Endothelial cell of umbilical vein (primary cell): ENCODE data around the gene NUBPL. TPM values are rescaled to one million over a fixed set of nuclear protein-coding genes. Genes with fewer than 3 reads are reported as not detected.

Experiments used
- BruUV-seq: library from RNA; stranded (reverse); fragments of 400-500 nt; replicated peaks from 2 replicates; lab custom pipeline; 2021; lab: Mats Ljungman, UMichigan
- CTCF ChIA-PET: fragments of 300-600, 350-600 bp; sonication (Branson Sonifier 250); formaldehyde crosslinking; loops from one replicate; lab custom pipeline; 2021; ENCODE audit warnings: antibody characterized with exemption, inconsistent platforms; lab: Charles Lee
- POLR2A ChIA-PET: fragments of 300-600, 350-600 bp; sonication (Branson Sonifier 250); formaldehyde crosslinking; loops from one replicate; lab custom pipeline; 2021; ENCODE audit warnings: antibody characterized with exemption, inconsistent platforms; lab: Charles Lee
- DNase-seq: peaks from one replicate; pipeline ENCODE4 v3.0.0-alpha.2; 2011; ENCODE audit warnings: low read depth, low spot score
- FAIRE-seq: peaks from 2 replicates; lab custom pipeline; 2011; peaks lifted over from hg19 to GRCh38; lab: Jason Lieb, UNC
- H2AFZ ChIP-seq: 2 replicates; pipeline ENCODE4 v1.6.0; 2012; ENCODE audit warnings: low read depth, low read length, control low read depth, inconsistent platforms
- H3K27ac ChIP-seq: 2 replicates; pipeline ENCODE4 v1.5.1; 2011; ENCODE audit warnings: low read depth, mild to moderate bottlenecking, control low read depth, low read length, moderate library complexity; ENCODE audit not compliant: insufficient read depth
- H3K27me3 ChIP-seq, 2 experiments: 2 replicates each; pipeline versions ENCODE4 v1.6.0 to v1.6.1; 2011; ENCODE audit warnings: low read length in 2 of 2, mixed read lengths in 1 of 2; ENCODE audit not compliant: control insufficient read depth in 2 of 2, insufficient read depth in 2 of 2
- H3K36me3 ChIP-seq, 2 experiments: 2 replicates in 1 of 2; 3 replicates in 1 of 2; pipeline ENCODE4 v1.5.1; 2011; ENCODE audit warnings: low read length in 2 of 2, mild to moderate bottlenecking in 1 of 2, moderate library complexity in 1 of 2; ENCODE audit not compliant: control insufficient read depth in 2 of 2, insufficient read depth in 2 of 2; ENCODE audit errors: extremely low read depth in 1 of 2
- H3K4me1 ChIP-seq: 3 replicates; pipeline ENCODE4 v1.5.1; 2011; ENCODE audit warnings: mild to moderate bottlenecking, low read length; ENCODE audit not compliant: control insufficient read depth, insufficient read depth; ENCODE audit errors: extremely low read depth
- H3K4me2 ChIP-seq: 2 replicates; pipeline ENCODE4 v1.6.1; 2011; ENCODE audit warnings: low read length, control low read depth, mixed read lengths; ENCODE audit not compliant: insufficient read depth
- H3K4me3 ChIP-seq, 3 experiments: fragments of 200-600 bp in 1 of 3; sonication (generic), shearing (Covaris generic) in 1 of 3; replicated peaks in 1 of 3; 2 replicates each; pipeline ENCODE4 v1.5.1; 2011 to 2016; ENCODE audit warnings: control low read depth in 3 of 3, low read length in 3 of 3, mild to moderate bottlenecking in 2 of 3, inconsistent platforms in 1 of 3, low read depth in 1 of 3, moderate library complexity in 1 of 3; ENCODE audit not compliant: insufficient read depth in 1 of 3
- H3K79me2 ChIP-seq: 2 replicates; pipeline ENCODE4 v1.6.0; 2012; ENCODE audit warnings: low read length, inconsistent platforms; ENCODE audit not compliant: control insufficient read depth, insufficient read depth
- H3K9ac ChIP-seq: replicated peaks from 2 replicates; pipeline ENCODE3; 2011; ENCODE audit warnings: low read length, control low read depth; ENCODE audit not compliant: insufficient read depth; ENCODE audit errors: extremely low read depth
- H3K9me1 ChIP-seq: replicated peaks from 3 replicates; pipeline ENCODE4 v1.6.0; 2011; ENCODE audit warnings: mild to moderate bottlenecking, low read length; ENCODE audit not compliant: control insufficient read depth, insufficient read depth; ENCODE audit errors: extremely low read depth
- H3K9me3 ChIP-seq: replicated peaks from 2 replicates; pipeline ENCODE4 v1.5.1; 2012; ENCODE audit warnings: low read length, inconsistent platforms; ENCODE audit not compliant: control insufficient read depth, insufficient read depth
- H4K20me1 ChIP-seq: replicated peaks from 2 replicates; pipeline ENCODE3; 2011; ENCODE audit warnings: mild to moderate bottlenecking, low read length; ENCODE audit not compliant: control insufficient read depth, insufficient read depth; ENCODE audit errors: extremely low read depth
- EZH2 ChIP-seq: IDR thresholded peaks from 2 replicates; pipeline ENCODE4 v1.6.1; 2012; ENCODE audit warnings: borderline replicate concordance, low read depth, mild to moderate bottlenecking, moderate library complexity, low read length, inconsistent platforms; ENCODE audit not compliant: severe bottlenecking
- FOS ChIP-seq: IDR thresholded peaks from 2 replicates; pipeline ENCODE4 v1.6.1; 2011; ENCODE audit warnings: mild to moderate bottlenecking, low read length, moderate library complexity, borderline replicate concordance; ENCODE audit not compliant: insufficient read depth
- GATA2 ChIP-seq: IDR thresholded peaks from 2 replicates; pipeline ENCODE4 v1.7.0; 2011; ENCODE audit warnings: low read depth, mild to moderate bottlenecking, moderate library complexity, mixed read lengths, low read length; ENCODE audit not compliant: insufficient read length, insufficient read depth
- JUN ChIP-seq: IDR thresholded peaks from 2 replicates; pipeline ENCODE4 v1.6.1; 2011; ENCODE audit warnings: borderline replicate concordance, low read depth; ENCODE audit not compliant: insufficient read length, insufficient read depth
- MYC ChIP-seq: IDR thresholded peaks from one replicate; pipeline ENCODE4 v1.6.1; 2011; ENCODE audit warnings: mild to moderate bottlenecking, low read depth, low read length
- POLR2A ChIP-seq: IDR thresholded peaks from 2 replicates; pipeline ENCODE4 v1.6.1; 2012; ENCODE audit warnings: low read depth, mild to moderate bottlenecking, control low read depth, low read length
- POLR2AphosphoS5 ChIP-seq: IDR thresholded peaks from 2 replicates; pipeline ENCODE4 v1.6.1; 2012; ENCODE audit warnings: low read depth, mild to moderate bottlenecking, control low read depth, low read length, moderate library complexity; ENCODE audit not compliant: insufficient read depth
- dilution Hi-C: fragments of 300-500 bp; cut with MboI; formaldehyde crosslinking; loops from one replicate; pipeline ENCODE4 v1.15.0; 2019; ENCODE audit warnings: low sequenced_read_pairs; ENCODE audit not compliant: extremely low pct_ligation_motif_present
- intact Hi-C: fragments of 100-400 bp; cut with micrococcal nuclease; formaldehyde crosslinking; loops from one replicate; pipeline ENCODE4 v1.10.0; 2022
- polyA plus RNA-seq, 4 experiments: library from polyadenylated mRNA; depleted of rRNA in 3 of 4; stranded (reverse) in 3 of 4; unstranded in 1 of 4; fragments of >200 nt; gene quantifications; 2 replicates each; pipeline versions ENCODE4 v1.2.1 to v1.2.3, GENCODE V29; 2011 to 2012; ENCODE audit warnings: missing spikeins in 1 of 4
- total RNA-seq: library from RNA; stranded (reverse); gene quantifications from 2 replicates; pipeline ENCODE4 v1.2.3, GENCODE V29; 2021
- TF ChIP-seq, protein P1 (sequence below): IDR thresholded peaks from 2 replicates; pipeline ENCODE4 v1.6.1; 2011; ENCODE audit not compliant: insufficient read depth, insufficient read length
- TF ChIP-seq, protein P2 (sequence below), 2 donors: IDR thresholded peaks; 1 replicate in 1 of 2; 2 replicates in 1 of 2; pipeline ENCODE4 v1.5.1; 2011; ENCODE audit warnings: low read length in 2 of 2, mild to moderate bottlenecking in 2 of 2, moderate library complexity in 2 of 2, control low read depth in 1 of 2, inconsistent platforms in 1 of 2, low read depth in 1 of 2; ENCODE audit not compliant: insufficient read depth in 1 of 2; ENCODE audit errors: extremely low read depth in 1 of 2

NUBPL gene
- total and polyA plus RNA-seq, 2 donors (not counting 3 experiments of a cell fraction or from before 2014, with no cell fraction given) = 2.1 to 12.3 TPM

DNA sequence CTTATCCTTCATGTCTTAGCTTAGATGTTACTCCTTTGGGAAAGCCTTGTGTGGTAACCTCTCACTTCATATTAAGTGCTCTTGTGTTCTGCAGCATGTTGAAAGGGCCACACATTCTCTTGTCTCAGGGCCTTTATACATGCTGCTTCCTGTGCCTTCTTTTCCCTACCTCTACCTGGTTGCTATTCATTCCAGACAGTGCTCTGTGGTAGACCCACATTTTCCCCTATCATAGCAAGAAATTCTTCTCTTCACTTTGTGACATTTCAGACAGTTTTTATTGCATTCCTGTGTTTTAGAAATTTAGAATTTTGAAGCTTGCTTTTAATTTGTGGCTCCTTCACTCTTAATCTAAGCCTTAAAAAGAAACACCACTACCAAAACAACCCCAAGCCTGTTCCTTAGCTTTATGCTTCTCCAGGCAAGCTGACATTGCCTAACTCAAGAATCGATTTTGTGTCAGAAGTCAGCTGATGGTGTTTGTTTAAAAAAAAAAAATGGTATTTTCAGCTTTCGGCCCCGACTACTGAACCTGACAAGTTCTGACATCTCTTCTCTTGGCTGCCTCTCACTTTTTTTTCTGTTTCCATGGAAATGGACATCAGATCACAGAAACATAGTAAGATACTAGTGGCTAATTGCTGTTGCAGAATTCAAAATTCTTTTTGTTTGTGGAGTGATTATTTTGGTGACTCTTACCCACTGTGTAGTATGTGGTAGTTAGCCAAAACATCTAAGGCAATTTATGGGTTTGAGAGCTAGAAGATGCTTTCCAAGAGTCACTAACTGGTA, 156.3 kb downstream of the NUBPL start:
- Histone ChIP-seq H3K27ac (no peak overlapping the region), H3K9me3 (no peaks in the 10 kb centered on the region), H3K36me3 (no peaks in the 10 kb centered on the region), H4K20me1 (no peaks in the 10 kb centered on the region), H3K4me2 (no peak overlapping the region), H2AFZ (no peak overlapping the region), H3K9me1 (no peaks in the 10 kb centered on the region), H3K79me2 (no peaks in the 10 kb centered on the region), H3K27me3 (no peaks in the 10 kb centered on the region), H3K4me1 (no peaks in the 10 kb centered on the region), H3K9ac (no peak overlapping the region), H3K4me3 (no peak overlapping the region)
- BruUV-seq = no TSS peak
- ChIA-PET POLR2A (no interaction called here), CTCF (interaction anchor here (2.6 kb wide), 1 partner anchor 9 kb away, joined by 6 read pairs; no protein-coding TSS in a partner anchor)
- dilution Hi-C loops (no loop called here), intact Hi-C loops (no loop called here)
- FAIRE-seq = no peak
- no peak for DNase-seq
- TF ChIP-seq POLR2AphosphoS5 (no peak), JUN (no peak), FOS (no peak), GATA2 (no peak), POLR2A (no peak), MYC (no peak), EZH2 (no peak)
- TF ChIP-seq, protein P1, sequence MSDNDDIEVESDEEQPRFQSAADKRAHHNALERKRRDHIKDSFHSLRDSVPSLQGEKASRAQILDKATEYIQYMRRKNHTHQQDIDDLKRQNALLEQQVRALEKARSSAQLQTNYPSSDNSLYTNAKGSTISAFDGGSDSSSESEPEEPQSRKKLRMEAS = no peak
- TF ChIP-seq, protein P2, sequence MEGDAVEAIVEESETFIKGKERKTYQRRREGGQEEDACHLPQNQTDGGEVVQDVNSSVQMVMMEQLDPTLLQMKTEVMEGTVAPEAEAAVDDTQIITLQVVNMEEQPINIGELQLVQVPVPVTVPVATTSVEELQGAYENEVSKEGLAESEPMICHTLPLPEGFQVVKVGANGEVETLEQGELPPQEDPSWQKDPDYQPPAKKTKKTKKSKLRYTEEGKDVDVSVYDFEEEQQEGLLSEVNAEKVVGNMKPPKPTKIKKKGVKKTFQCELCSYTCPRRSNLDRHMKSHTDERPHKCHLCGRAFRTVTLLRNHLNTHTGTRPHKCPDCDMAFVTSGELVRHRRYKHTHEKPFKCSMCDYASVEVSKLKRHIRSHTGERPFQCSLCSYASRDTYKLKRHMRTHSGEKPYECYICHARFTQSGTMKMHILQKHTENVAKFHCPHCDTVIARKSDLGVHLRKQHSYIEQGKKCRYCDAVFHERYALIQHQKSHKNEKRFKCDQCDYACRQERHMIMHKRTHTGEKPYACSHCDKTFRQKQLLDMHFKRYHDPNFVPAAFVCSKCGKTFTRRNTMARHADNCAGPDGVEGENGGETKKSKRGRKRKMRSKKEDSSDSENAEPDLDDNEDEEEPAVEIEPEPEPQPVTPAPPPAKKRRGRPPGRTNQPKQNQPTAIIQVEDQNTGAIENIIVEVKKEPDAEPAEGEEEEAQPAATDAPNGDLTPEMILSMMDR (IDR thresholded peaks at IDR 0.05; ENCODE audit: extremely low read depth in 1 of 2, insufficient read depth in 1 of 2, low read depth in 1 of 2, low read length in 2 of 2) = no peak
